HG03460 (cell line): ENCODE results near the gene ARHGAP18.

Experiments used
- ATAC-seq: cut with Tn5 transposase; IDR thresholded peaks from one replicate; pipeline ENCODE4 v1.9.1; 2021; ENCODE audit not compliant: unreplicated experiment

Gene ARHGAP18

DNA sequence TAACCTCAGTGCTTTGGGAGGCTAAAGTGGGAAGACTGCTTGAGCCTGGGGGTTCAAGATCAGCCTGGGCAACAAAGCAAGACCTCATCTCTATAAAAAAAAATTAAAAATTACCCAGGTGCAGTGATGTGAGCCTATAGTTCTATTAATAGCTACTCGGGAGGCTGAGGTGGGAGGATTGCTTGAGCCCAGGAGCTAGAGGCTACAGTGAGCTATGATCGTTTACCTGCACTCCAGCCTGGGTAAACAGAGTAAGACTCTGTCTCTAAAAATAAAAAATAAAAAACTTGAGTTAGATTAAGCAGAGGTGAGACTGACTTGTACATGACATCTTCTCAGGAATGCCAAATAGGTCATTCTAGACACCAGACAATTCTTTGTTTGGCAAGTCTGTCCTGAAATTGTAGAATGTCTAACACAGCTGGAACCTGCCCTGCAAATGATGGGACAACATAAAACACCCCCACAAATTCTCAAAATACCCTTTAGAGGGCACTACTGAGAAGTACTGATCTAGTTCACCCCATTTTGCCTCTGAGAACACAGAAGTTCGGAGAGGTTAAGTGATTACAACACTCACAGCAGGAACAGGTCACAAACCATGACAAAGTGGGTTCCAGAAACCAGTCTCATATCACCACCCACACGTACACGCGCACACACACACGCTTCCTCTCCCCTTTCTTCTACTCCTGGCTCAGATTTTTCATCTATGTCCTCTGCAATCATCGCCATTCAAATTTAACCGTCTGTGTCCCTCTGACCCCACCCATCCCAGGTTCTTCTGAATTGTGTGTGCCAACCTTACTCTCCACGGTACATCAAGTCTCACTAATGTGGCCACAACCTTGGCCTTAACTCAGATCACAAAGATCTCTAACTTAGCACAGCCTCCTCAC, 38.3 kb downstream of the ARHGAP18 start:
- peak; percentile 78 for ATAC-seq

DNA sequence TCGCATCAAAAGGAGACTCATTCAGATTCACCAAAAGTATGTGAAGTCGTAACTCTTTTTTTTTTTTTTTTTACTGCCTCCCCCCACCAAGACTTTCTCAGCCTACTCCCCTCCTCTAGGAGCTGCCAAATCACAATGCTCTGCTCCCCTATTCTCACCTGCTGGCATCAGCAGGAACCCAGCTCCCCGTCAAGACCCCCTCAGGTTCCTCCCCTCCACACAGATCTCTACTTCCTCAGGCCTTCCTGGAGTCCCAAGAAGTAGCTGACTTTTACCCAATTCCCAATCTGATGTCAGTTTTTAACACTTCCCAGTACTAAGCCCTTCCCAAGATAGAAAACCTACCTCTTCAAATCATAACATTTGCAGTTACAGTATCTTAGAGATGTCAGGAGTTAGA, 39.3 kb downstream of the ARHGAP18 start:
- no peak for ATAC-seq

DNA sequence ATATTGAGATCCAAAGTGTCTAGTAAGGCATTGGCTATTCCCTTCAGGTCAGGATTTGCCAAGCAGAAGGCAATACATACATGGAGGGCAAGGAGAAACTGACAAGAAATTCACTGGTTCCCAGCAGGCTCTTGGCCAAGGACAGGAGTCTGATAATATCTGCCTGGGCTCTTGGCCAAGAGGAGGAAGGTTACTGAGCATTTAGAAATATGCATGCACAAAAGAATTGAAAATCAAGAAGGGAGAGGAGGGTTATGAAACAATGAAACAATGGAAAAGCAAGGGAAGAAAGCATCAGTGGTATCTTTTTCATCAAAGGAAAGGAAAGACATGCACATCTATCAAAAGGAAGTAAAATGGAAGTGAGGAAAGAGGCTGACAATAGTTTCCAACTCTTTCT, 42.4 kb downstream of the ARHGAP18 start:
- no peak for ATAC-seq

DNA sequence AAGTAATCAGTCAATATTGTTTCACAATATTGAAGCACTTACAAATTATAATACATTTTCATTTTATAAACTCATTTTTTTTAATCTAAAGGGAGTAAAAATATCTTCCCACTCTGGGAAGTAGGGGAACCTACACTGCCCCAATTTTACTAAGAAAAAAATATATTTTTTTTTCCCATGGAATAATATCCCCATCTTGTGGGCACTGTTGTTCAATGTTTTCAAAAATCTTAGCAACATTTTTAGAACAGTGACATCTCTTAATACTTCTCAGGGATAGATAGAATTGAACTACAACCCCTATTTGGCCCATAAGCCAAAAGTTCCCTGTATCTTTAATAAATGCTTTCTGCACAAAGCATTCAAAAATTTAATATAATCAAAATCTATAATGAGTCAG, 42.9 kb downstream of the ARHGAP18 start:
- no peak for ATAC-seq

- ATAC-seq, result no peak
Measured at GRCh38 chr6:129665555-129665954, 44.4 kb downstream of the ARHGAP18 start.

- no peak for ATAC-seq
Measured at GRCh38 chr6:129663531-129663930, 46.4 kb downstream of the ARHGAP18 start.

- ATAC-seq, result peak; percentile 58
Measured at GRCh38 chr6:129662980-129663431, 47.0 kb downstream of the ARHGAP18 start.

DNA sequence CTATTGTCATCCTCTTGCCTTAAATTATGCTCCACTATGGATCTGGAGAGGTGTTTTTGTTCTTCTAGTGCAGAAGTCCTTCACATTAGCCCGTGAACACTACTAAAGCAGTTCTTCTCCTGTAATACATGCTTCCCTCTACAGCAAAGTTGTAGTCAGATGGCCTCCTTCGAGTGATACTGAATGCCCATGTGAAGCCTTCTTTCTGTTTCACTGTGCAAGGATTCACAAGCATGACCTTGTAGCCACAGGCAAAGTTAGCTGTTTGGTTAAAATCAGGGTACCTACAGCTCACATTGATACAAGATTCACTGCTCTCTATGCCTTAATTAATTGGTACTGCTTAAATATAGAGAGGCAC, 47.6 kb downstream of the ARHGAP18 start:
- peak; percentile 65 for ATAC-seq

- ATAC-seq, result peak; percentile 15
Measured at GRCh38 chr6:129661536-129662405, 48.2 kb downstream of the ARHGAP18 start.

- ATAC-seq, result no peak
Measured at GRCh38 chr6:129660346-129660676, 49.7 kb downstream of the ARHGAP18 start.

- ATAC-seq, result no peak
Measured at GRCh38 chr6:129659590-129660345, 50.2 kb downstream of the ARHGAP18 start.

GRCh38 chr6:129659167-129659566, 50.8 kb downstream of the ARHGAP18 start:
- no peak for ATAC-seq

DNA sequence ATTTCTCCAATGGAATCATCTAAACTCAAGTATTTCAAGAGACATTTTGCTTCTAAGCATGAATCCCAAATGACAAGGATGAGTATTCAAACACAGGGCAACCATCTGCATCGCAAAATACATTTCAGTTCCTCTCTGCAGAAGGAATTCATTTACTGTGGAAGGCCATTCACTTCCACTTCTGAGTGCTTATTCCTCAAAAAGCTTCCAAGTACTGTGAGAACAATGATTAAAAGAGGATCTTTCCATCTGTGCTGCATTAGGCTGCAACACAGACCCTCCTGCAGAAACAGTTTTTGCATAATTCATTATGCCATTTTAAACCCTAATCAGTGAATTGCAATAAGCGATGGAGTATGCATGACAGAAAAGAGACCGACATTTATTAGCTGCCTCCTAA, 52.5 kb downstream of the ARHGAP18 start:
- no peak for ATAC-seq

GRCh38 chr6:129655334-129655733, 54.6 kb downstream of the ARHGAP18 start:
- ATAC-seq, result no peak

DNA sequence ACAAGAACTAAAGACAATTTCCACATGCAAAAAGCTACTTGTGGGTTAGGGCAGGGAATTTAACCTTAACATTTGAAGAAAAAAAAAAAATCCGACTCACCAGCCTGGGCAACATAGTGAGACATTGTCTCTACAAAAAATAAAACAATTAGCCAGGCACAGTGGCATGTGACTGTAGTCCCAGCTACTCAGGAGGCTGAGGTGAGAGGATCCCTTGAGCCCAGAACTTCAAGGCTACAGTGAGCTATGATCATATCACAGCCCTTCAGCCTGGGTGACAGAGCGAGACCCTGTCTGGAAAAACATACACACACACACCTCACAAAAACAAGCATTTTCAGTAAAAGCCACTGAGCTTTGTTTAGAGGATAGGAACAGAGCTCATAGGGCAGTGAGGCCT, 56.2 kb downstream of the ARHGAP18 start:
- ATAC-seq, result no peak

DNA sequence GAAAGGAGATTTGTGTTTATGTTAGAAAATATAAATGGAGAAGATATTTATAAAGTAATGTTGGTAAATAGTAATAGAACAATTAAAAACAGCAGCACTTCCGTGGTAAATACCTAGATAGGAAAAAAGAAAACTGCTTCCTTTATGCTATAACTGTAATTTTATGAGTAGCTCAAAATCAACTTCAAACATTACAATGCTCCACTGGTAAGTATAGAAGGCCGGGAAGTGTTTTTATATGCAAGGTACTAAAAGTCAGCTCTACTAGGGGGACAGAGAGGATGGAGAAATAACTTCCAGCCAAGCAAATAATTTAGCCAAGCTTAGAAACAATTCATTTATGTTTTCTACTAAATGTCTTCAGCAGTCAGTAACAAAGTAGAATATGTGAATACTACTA, 56.7 kb downstream of the ARHGAP18 start:
- no peak for ATAC-seq

GRCh38 chr6:129651291-129651691, 58.7 kb downstream of the ARHGAP18 start:
- no peak for ATAC-seq

GRCh38 chr6:129648819-129649491, 61.0 kb downstream of the ARHGAP18 start:
- ATAC-seq, result no peak

DNA sequence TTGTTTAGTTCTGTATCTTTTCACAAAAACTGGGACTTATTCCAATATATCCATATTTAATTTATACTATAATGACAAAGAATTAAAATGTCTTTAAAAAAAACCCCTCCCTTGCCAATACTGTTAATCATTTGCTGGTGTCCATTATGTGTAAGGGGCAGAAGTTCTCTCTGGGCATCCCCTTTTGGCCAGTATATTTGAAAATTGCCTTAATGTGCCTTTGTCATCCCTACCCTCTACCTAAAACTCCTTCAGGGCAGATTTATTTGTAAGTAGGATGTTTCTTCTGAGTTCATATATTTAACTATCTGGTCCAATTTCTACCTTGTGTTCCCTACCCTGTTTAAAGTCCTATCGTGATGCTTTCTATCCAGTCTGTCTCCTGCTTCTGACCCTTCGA, 62.9 kb downstream of the ARHGAP18 start:
- peak; percentile 44 for ATAC-seq

DNA sequence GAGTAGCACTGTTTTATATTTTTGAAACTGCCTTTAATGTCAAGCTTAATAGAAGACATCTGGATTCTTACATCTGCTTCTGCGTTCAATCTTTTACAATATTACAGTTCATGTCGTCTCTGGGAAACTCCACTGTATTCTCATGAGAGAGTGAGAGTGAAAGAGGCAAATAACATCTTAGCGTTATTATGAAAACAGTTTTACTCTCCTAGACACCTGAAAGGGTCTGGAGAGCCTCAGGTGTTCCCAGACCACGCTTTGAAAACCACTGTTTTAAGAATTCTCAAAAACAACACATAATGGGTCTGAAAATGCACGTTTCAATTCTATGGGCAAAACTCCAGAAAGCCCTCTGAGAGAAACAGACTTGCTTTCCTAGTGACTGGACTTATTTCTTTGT, 63.3 kb downstream of the ARHGAP18 start:
- ATAC-seq, result peak; percentile 84
